ENCODE data around the gene CPXM1. TPM values are rescaled to one million over a fixed set of nuclear protein-coding genes. Genes with fewer than 3 reads are reported as not detected.

Gene CPXM1
- total RNA-seq, 1 experiment from 2014 or later: 0.17 TPM

GRCh38 chr20:2757969-2758368, 42.5 kb downstream of the CPXM1 start:
- H3K27me3 ChIP-seq (ENCODE audit: insufficient read depth, low read length): no peaks in the 10 kb centered on the region
- BruUV-seq (replicated peaks): no TSS peak
- POLR2A ChIA-PET: no interaction called here

More at GRCh38 chr20:2757969-2758368, 42.5 kb downstream of the CPXM1 start:
- no peak overlapping the region for H3K27ac ChIP-seq (ENCODE audit: low read depth, low read length)
- no peaks in the 10 kb centered on the region for H3K79me2 ChIP-seq (ENCODE audit: insufficient read depth, low read length)
- intact Hi-C loops (cut with micrococcal nuclease): no loop called here
- CTCF ChIA-PET: interaction anchor here (1.1 kb wide), 1 partner anchor 243 kb away, joined by 3 read pairs; no protein-coding TSS in a partner anchor
- no peak overlapping the region for H3K9ac ChIP-seq (ENCODE audit: low read length)
- H3K4me1 ChIP-seq (ENCODE audit: control insufficient read depth in 1 of 2, insufficient read depth in 2 of 2, low read length in 2 of 2): peaks cover 0 to 9% of the 10 kb centered on the region in 2 experiments; a peak in 2 of 4 replicates
- ATAC-seq: no peak
- no peak overlapping the region for H3K4me3 ChIP-seq (replicated peaks in 1 of 2; ENCODE audit: low read depth in 1 of 2, low read length in 2 of 2)
- RAD21 ChIA-PET (ENCODE audit: low non-redundant PET in 1 of 2, low total read pairs in 2 of 2, uncharacterized antibody in 2 of 2, unreplicated experiment in 2 of 2): no interaction called here
- no peak for TF ChIP-seq ZFX (IDR thresholded peaks at IDR 0.05)
- no peak for TF ChIP-seq ZNF274 (IDR thresholded peaks at IDR 0.05; ENCODE audit: low read depth, low read length)
- no peak for TF ChIP-seq MAX (IDR thresholded peaks at IDR 0.05)
- TF ChIP-seq TCF7L2 (IDR thresholded peaks at IDR 0.05; ENCODE audit: borderline replicate concordance, extremely low read depth, insufficient read depth, insufficient read length): no peak
- no peak for TF ChIP-seq EZH2phosphoT487 (IDR thresholded peaks at IDR 0.05; ENCODE audit: borderline replicate concordance)
- no peak for TF ChIP-seq POLR2A (IDR thresholded peaks at IDR 0.05; ENCODE audit: borderline replicate concordance, extremely low read depth, insufficient read depth, insufficient read length)
- TF ChIP-seq ATF3 (IDR thresholded peaks at IDR 0.05): no peak
- TF ChIP-seq POLR2AphosphoS5 (IDR thresholded peaks at IDR 0.05; ENCODE audit: low read depth, low read length): no peak
- no peak for TF ChIP-seq ELF1 (IDR thresholded peaks at IDR 0.05; ENCODE audit: borderline replicate concordance, low read depth)
- no peak for TF ChIP-seq ZBTB33 (IDR thresholded peaks at IDR 0.05; ENCODE audit: extremely low read depth, insufficient replicate concordance, low read length)
- TF ChIP-seq YY1 (IDR thresholded peaks at IDR 0.05; ENCODE audit: extremely low read depth, insufficient replicate concordance, low read depth, low read length): no peak
- H3K4me2 ChIP-seq (ENCODE audit: low read length): no peak overlapping the region
- H3K36me3 ChIP-seq (ENCODE audit: control insufficient read depth in 1 of 2, insufficient read depth in 2 of 2, low read length in 2 of 2): no peaks in the 10 kb centered on the region
- H4K20me1 ChIP-seq (ENCODE audit: insufficient read depth): no peaks in the 10 kb centered on the region
- no peak for DNase-seq (ENCODE audit: low read depth, low spot score)
- H3K9me2 ChIP-seq (ENCODE audit: insufficient read depth): no peaks in the 10 kb centered on the region
- H2AFZ ChIP-seq (ENCODE audit: low read depth, low read length, poor library complexity, severe bottlenecking): no peak overlapping the region
- H3K9me3 ChIP-seq (ENCODE audit: control insufficient read depth in 1 of 2, insufficient read depth in 1 of 2, low read depth in 1 of 2, low read length in 2 of 2): no peaks in the 10 kb centered on the region
